Measurements from ENCODE around the gene MLLT6. TPM values are rescaled to one million over a fixed set of nuclear protein-coding genes. Genes with fewer than 3 reads are reported as not detected.
A peak's percentile ranks its signal among the peaks of the same experiment; 100 is the strongest.

Gene MLLT6
- polyA plus RNA-seq, 3 donors = 0.72 to 55.4 (median 0.82) TPM

GRCh38 chr17:38667099-38667786 lies 37.8 kb upstream of the MLLT6 start:
- Mint-ChIP-seq H3K9me3 (peaks cover 0 to 18% (median 3%) of the 10 kb centered on the region in 7 donors), H3K36me3 (peaks cover 0 to 11% of the 10 kb centered on the region in 2 donors), H3K4me3 (peak overlapping the region in 1 of 2 donors; percentile 73), H3K27me3 (ENCODE audit: low read depth in 3 of 3) (peaks cover 56 to 79% (median 62%) of the 10 kb centered on the region in 3 donors), H3K27ac (no peak overlapping the region), H3K4me1 (peaks cover 12% of the 10 kb centered on the region)
- H3K4me3 ChIP-seq (replicated peaks in 1 of 3; ENCODE audit: low read depth in 2 of 3, low read length in 3 of 3) = no peak overlapping the region
- TF ChIP-seq CTCF (IDR thresholded peaks at IDR 0.05) = peak; percentile 100
- peaks cover 0 to 6% of the 10 kb centered on the region in 2 donors for H3K9me3 ChIP-seq (replicated peaks in 1 of 2; ENCODE audit: control insufficient read depth in 1 of 2, insufficient read depth in 1 of 2, low read length in 2 of 2)
- no peaks in the 10 kb centered on the region for H3K36me3 ChIP-seq (replicated peaks in 1 of 2; ENCODE audit: control insufficient read depth in 1 of 2, insufficient read depth in 2 of 2, low read length in 2 of 2)
- H3K27ac ChIP-seq (ENCODE audit: low read depth in 1 of 2, low read length in 2 of 2) = no peak overlapping the region
- no peaks in the 10 kb centered on the region for H3K79me2 ChIP-seq (ENCODE audit: insufficient read depth, low read length)
- no peak overlapping the region for H3K9ac ChIP-seq (ENCODE audit: insufficient read depth, low read length, poor library complexity, severe bottlenecking)
- no peak overlapping the region for H2AFZ ChIP-seq (ENCODE audit: insufficient read depth, low read depth, low read length, poor library complexity, severe bottlenecking)
- intact Hi-C loops (cut with micrococcal nuclease) = loop anchor here (2.0 to 10.0 kb wide), 4 partner anchors 110 to 175 kb away; no protein-coding TSS in a partner anchor
- no peak overlapping the region for H3K4me2 ChIP-seq (replicated peaks; ENCODE audit: extremely low read depth, low read length, poor library complexity, severe bottlenecking)
- WGBS (ENCODE audit: insufficient coverage) = 0% methylated on average over 1 of the region's 7 CpGs
- H3K27me3 ChIP-seq (ENCODE audit: control insufficient read depth in 2 of 2, insufficient read depth in 2 of 2, low read length in 2 of 2) = peaks cover 39 to 57% of the 10 kb centered on the region in 2 donors
- H3K4me1 ChIP-seq (ENCODE audit: control insufficient read depth in 1 of 2, insufficient read depth in 2 of 2, low read length in 2 of 2) = peaks cover 0 to under 1% of the 10 kb centered on the region in 2 donors
- DNase-seq = peak; percentile 61 to 72 (median 69)
- H4K20me1 ChIP-seq (ENCODE audit: insufficient read depth, low read length) = no peaks in the 10 kb centered on the region

- Histone ChIP-seq H3K4me1 (ENCODE audit: control insufficient read depth in 1 of 2, insufficient read depth in 2 of 2, low read length in 2 of 2) (no peaks in the 10 kb centered on the region), H4K20me1 (ENCODE audit: insufficient read depth, low read length) (no peaks in the 10 kb centered on the region), H3K79me2 (ENCODE audit: insufficient read depth, low read length) (no peaks in the 10 kb centered on the region), H3K9me3 (replicated peaks in 1 of 2; ENCODE audit: control insufficient read depth in 1 of 2, insufficient read depth in 1 of 2, low read length in 2 of 2) (peaks cover 0 to 6% of the 10 kb centered on the region in 2 donors), H3K4me2 (replicated peaks; ENCODE audit: extremely low read depth, low read length, poor library complexity, severe bottlenecking) (no peak overlapping the region), H3K9ac (ENCODE audit: insufficient read depth, low read length, poor library complexity, severe bottlenecking) (no peak overlapping the region), H3K27me3 (ENCODE audit: control insufficient read depth in 2 of 2, insufficient read depth in 2 of 2, low read length in 2 of 2) (peaks cover 45 to 63% of the 10 kb centered on the region in 2 donors), H3K4me3 (replicated peaks in 1 of 3; ENCODE audit: low read depth in 2 of 3, low read length in 3 of 3) (no peak overlapping the region), H2AFZ (ENCODE audit: insufficient read depth, low read depth, low read length, poor library complexity, severe bottlenecking) (no peak overlapping the region), H3K27ac (ENCODE audit: low read depth in 1 of 2, low read length in 2 of 2) (no peak overlapping the region), H3K36me3 (replicated peaks in 1 of 2; ENCODE audit: control insufficient read depth in 1 of 2, insufficient read depth in 2 of 2, low read length in 2 of 2) (no peaks in the 10 kb centered on the region)
- peaks cover 10% of the 10 kb centered on the region for H3K4me1 Mint-ChIP-seq
- peaks cover 61 to 80% (median 62%) of the 10 kb centered on the region in 3 donors for H3K27me3 Mint-ChIP-seq (ENCODE audit: low read depth in 3 of 3)
- TF ChIP-seq CTCF (IDR thresholded peaks at IDR 0.05) = peak; percentile 75
- no peak overlapping the region for H3K27ac Mint-ChIP-seq
- DNase-seq = no peak
- H3K9me3 Mint-ChIP-seq = peaks cover 0 to 21% (median 3%) of the 10 kb centered on the region in 7 donors
- H3K4me3 Mint-ChIP-seq = peak overlapping the region in 1 of 2 donors; percentile 73
- H3K36me3 Mint-ChIP-seq = peaks cover 0 to 13% of the 10 kb centered on the region in 2 donors
- 33% methylated on average over 1 of the region's 2 CpGs for WGBS (ENCODE audit: insufficient coverage)
- intact Hi-C loops (cut with micrococcal nuclease) = loop anchor here (2.0 to 10.0 kb wide), 4 partner anchors 110 to 175 kb away; no protein-coding TSS in a partner anchor
Observed at GRCh38 chr17:38667787-38668122, 37.3 kb upstream of the MLLT6 start.
